Measurements from ENCODE around the gene AATK. TPM values are rescaled to one million over a fixed set of nuclear protein-coding genes. Genes with fewer than 3 reads are reported as not detected.

AATK gene
- total RNA-seq, 1 donor from 2014 or later = 0.42 TPM

GRCh38 chr17:81125573-81126081 is 40.4 kb downstream of the AATK start:
- no peaks in the 10 kb centered on the region for H3K4me1 Mint-ChIP-seq
- H3K27me3 Mint-ChIP-seq = peaks cover 2% of the 10 kb centered on the region
- intact Hi-C loops (cut with micrococcal nuclease) = no loop called here
- TF ChIP-seq, protein P1, sequence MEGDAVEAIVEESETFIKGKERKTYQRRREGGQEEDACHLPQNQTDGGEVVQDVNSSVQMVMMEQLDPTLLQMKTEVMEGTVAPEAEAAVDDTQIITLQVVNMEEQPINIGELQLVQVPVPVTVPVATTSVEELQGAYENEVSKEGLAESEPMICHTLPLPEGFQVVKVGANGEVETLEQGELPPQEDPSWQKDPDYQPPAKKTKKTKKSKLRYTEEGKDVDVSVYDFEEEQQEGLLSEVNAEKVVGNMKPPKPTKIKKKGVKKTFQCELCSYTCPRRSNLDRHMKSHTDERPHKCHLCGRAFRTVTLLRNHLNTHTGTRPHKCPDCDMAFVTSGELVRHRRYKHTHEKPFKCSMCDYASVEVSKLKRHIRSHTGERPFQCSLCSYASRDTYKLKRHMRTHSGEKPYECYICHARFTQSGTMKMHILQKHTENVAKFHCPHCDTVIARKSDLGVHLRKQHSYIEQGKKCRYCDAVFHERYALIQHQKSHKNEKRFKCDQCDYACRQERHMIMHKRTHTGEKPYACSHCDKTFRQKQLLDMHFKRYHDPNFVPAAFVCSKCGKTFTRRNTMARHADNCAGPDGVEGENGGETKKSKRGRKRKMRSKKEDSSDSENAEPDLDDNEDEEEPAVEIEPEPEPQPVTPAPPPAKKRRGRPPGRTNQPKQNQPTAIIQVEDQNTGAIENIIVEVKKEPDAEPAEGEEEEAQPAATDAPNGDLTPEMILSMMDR (IDR thresholded peaks at IDR 0.05) = no peak
- CTCF ChIA-PET = no interaction called here
- POLR2A ChIA-PET = no interaction called here
- H3K27ac Mint-ChIP-seq = no peak overlapping the region
- no peaks in the 10 kb centered on the region for H3K36me3 Mint-ChIP-seq (ENCODE audit: low read depth)
- ATAC-seq (ENCODE audit: low read depth) (no peak), DNase-seq (no peak)
- no peak overlapping the region for H3K4me3 Mint-ChIP-seq
- H3K9me3 Mint-ChIP-seq = no peaks in the 10 kb centered on the region

DNA sequence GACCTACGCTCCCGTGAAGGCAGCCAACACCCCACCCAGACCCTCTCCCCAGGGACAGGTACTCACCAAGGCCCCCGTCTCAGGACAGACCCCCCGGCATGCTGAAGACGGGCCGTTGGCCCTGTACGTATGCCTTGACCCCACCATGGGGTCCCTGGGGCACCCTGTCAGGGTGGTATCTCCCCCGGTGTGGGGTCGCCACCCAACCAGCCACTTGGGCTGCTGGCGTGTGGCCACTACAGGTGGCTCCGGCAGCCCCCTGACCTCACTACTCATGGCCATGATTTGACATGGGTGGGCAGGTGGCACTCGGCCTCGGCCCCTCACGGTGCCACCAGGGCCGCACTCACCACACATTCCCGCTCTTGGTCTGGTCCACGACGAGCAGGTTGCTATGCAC is 41.6 kb downstream of the AATK start:
- TF ChIP-seq, protein P1 (IDR thresholded peaks at IDR 0.05) = no peak
- Mint-ChIP-seq H3K9me3 (no peaks in the 10 kb centered on the region), H3K27me3 (peaks cover 2% of the 10 kb centered on the region), H3K4me1 (no peaks in the 10 kb centered on the region), H3K27ac (no peak overlapping the region), H3K36me3 (ENCODE audit: low read depth) (no peaks in the 10 kb centered on the region), H3K4me3 (no peak overlapping the region)
- intact Hi-C loops (cut with micrococcal nuclease) = no loop called here
- no peak for ATAC-seq (ENCODE audit: low read depth)
- no peak for DNase-seq
- POLR2A ChIA-PET = no interaction called here
- CTCF ChIA-PET = no interaction called here

DNA sequence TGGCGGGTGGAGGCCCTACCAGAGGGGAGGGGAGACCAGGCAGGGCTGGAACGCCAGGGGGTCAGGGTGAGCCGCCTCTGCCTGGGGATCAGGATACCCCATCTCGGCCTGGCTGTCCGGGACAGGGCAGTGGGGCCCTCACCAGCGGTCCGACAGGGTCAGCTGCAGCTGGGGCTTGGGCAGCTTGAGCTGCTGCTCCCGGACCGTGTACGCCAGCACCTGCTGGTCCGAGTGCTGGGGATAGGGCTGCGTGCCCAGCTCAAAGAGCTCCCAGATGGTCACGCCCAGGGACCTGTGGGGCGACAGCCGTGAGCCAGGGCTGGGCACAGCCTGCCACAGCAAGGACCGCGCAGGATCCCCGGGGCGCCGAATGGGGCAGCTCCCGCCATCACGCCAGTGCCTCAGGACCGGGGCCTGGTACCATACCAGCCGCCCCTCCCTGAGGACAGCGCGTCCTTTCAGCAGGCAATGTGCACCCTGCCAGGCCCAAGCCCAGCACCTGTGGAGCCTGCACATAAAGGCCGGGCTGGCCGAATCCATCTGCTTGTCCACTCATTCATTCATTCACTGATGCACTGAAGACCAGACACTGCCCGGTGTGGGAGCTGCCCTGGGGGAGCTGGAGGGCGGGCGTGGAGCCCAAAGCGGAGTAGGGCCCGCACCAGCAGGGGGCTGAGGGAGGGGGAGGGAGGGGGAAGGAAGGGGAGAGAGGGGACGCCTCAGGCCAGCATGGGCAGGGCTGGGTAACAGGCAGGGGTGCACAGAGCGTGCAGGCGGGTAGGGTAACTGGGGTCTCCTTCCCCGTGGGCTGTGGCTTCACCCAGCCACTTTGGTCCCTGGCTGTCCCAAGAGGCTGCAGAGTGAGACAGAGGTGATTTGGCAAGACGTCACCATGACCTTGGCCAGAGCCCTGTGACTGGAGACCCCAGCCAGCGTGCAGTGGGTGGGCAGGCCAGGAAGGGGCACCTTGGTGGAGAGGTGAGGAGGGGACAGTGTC is 42.7 kb downstream of the AATK start:
- Mint-ChIP-seq H3K4me1 (peaks cover 5% of the 10 kb centered on the region), H3K9me3 (no peaks in the 10 kb centered on the region), H3K4me3 (no peak overlapping the region), H3K27me3 (peaks cover 2% of the 10 kb centered on the region), H3K36me3 (ENCODE audit: low read depth) (no peaks in the 10 kb centered on the region), H3K27ac (no peak overlapping the region)
- ChIA-PET CTCF (no interaction called here), POLR2A (no interaction called here)
- TF ChIP-seq, protein P1 (IDR thresholded peaks at IDR 0.05) = no peak
- DNase-seq (no peak), ATAC-seq (ENCODE audit: low read depth) (no peak)
- intact Hi-C loops (cut with micrococcal nuclease) = no loop called here

GRCh38 chr17:81121841-81122733 is 43.9 kb downstream of the AATK start:
- ATAC-seq (ENCODE audit: low read depth) = no peak
- H3K36me3 Mint-ChIP-seq (ENCODE audit: low read depth) = no peaks in the 10 kb centered on the region
- TF ChIP-seq, protein P1 (IDR thresholded peaks at IDR 0.05) = no peak
- no peak overlapping the region for H3K4me3 Mint-ChIP-seq
- POLR2A ChIA-PET = no interaction called here
- intact Hi-C loops (cut with micrococcal nuclease) = no loop called here
- peaks cover 5% of the 10 kb centered on the region for H3K4me1 Mint-ChIP-seq
- CTCF ChIA-PET = no interaction called here
- H3K9me3 Mint-ChIP-seq = no peaks in the 10 kb centered on the region
- H3K27ac Mint-ChIP-seq = no peak overlapping the region
- no peak for DNase-seq
- H3K27me3 Mint-ChIP-seq = peaks cover 2% of the 10 kb centered on the region
